Measurements from ENCODE around the gene CD44. TPM values are rescaled to one million over a fixed set of nuclear protein-coding genes. Genes with fewer than 3 reads are reported as not detected.

The CD44 gene
- total RNA-seq, 1 donor from 2014 or later, result 613 TPM

DNA sequence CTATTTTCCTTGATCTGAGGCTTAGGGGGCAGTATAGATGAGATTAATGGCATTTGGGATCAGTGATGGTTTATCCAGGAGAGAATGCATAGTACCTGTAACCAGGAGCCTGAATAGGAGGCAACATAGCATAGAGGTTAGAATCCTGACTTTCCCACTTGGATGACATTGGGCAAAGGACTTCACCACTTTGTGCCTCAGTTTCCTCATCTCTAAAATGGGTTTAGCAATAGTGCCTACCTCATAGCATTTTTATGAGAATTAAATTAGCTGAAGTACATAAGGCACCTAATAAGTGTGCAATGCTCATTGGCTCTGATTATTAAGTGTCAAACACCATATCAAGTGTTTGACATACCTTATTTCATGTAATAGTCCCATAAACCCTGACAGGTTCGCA is 30.8 kb downstream of the CD44 start:
- Histone ChIP-seq H3K4me1 (peaks cover 90% of the 10 kb centered on the region), H3K27me3 (ENCODE audit: low read depth) (no peaks in the 10 kb centered on the region), H3K9me3 (no peaks in the 10 kb centered on the region), H3K4me3 (no peak overlapping the region), H3K27ac (no peak overlapping the region), H3K36me3 (no peaks in the 10 kb centered on the region)
- DNase-seq, result no peak
- ATAC-seq, result no peak
- intact Hi-C loops (cut with DNase I), result no loop called here
- TF ChIP-seq, protein P1, sequence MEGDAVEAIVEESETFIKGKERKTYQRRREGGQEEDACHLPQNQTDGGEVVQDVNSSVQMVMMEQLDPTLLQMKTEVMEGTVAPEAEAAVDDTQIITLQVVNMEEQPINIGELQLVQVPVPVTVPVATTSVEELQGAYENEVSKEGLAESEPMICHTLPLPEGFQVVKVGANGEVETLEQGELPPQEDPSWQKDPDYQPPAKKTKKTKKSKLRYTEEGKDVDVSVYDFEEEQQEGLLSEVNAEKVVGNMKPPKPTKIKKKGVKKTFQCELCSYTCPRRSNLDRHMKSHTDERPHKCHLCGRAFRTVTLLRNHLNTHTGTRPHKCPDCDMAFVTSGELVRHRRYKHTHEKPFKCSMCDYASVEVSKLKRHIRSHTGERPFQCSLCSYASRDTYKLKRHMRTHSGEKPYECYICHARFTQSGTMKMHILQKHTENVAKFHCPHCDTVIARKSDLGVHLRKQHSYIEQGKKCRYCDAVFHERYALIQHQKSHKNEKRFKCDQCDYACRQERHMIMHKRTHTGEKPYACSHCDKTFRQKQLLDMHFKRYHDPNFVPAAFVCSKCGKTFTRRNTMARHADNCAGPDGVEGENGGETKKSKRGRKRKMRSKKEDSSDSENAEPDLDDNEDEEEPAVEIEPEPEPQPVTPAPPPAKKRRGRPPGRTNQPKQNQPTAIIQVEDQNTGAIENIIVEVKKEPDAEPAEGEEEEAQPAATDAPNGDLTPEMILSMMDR (IDR thresholded peaks at IDR 0.05), result no peak

DNA sequence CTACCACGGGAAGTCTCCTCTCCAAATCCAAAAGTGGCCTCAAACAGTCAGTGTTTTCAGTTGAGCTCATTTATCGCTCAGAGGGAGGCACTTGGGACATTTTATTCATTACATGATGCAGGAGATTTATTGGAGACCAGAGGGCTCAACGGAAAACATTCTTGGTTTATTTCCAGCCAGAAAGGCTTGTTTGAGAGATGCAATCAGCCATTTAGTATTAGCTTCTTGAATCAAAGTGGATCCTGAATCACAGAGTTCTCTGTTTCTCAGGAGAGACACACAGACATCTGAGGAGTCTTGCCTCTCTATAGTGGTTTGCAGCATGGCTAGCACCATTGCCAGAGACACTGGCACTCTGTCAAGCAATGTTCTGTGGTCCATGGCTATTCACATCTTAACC is 31.5 kb downstream of the CD44 start:
- H3K27me3 ChIP-seq (ENCODE audit: low read depth), result no peaks in the 10 kb centered on the region
- H3K9me3 ChIP-seq, result no peaks in the 10 kb centered on the region
- intact Hi-C loops (cut with DNase I), result no loop called here
- DNase-seq (no peak), ATAC-seq (no peak)
- H3K36me3 ChIP-seq, result no peaks in the 10 kb centered on the region
- no peak overlapping the region for H3K4me3 ChIP-seq
- TF ChIP-seq, protein P1 (IDR thresholded peaks at IDR 0.05), result no peak
- no peak overlapping the region for H3K27ac ChIP-seq
- H3K4me1 ChIP-seq, result peaks cover 90% of the 10 kb centered on the region

DNA sequence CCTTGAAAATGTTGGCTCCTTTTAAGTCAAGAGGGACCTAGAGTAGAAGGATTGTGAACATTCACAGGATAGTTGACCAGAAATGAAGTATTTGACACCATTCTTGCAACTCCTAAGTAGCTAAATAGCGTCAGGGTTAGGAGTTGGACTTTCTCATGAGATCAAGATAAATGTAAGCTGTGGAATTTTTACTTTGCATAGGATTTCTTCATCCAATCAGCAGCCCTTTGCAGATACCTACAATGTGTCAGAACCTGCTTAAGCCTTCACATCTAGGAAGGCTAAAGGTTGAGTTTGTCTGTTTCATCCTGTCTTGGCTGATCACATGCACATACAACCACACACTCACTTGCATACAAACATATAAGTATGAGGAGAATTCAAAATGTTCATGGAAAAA is 32.3 kb downstream of the CD44 start:
- no peaks in the 10 kb centered on the region for H3K27me3 ChIP-seq (ENCODE audit: low read depth)
- H3K9me3 ChIP-seq, result no peaks in the 10 kb centered on the region
- H3K4me3 ChIP-seq, result no peak overlapping the region
- H3K4me1 ChIP-seq, result peaks cover 86% of the 10 kb centered on the region
- H3K27ac ChIP-seq, result no peak overlapping the region
- H3K36me3 ChIP-seq, result no peaks in the 10 kb centered on the region
- intact Hi-C loops (cut with DNase I), result no loop called here
- DNase-seq (no peak), ATAC-seq (no peak)
- TF ChIP-seq, protein P1 (IDR thresholded peaks at IDR 0.05), result no peak

DNA sequence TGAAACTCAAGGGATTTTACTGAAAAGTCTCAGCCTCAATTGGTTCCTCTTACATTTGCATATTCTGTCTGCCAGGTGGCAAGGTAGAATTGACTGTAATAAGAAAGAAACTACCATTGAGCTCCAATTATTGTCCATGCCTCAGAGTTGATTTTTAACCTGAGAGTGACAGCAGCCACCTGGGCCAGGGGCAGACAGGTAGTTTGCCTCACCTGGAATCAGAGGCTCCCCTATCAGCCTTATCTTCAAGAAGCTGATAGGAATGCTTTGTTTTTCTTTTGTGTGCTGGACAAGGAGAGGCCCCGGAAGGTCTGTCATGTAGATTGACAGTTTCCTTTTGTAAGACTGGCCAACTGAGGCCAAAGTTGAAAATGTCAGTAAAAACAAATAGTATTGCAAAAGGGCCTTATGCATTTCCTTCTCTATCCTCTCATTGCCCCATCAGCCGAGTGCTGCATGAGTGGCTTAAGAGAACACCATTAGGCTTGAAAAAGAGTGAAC is 34.1 kb downstream of the CD44 start:
- peaks cover 75% of the 10 kb centered on the region for H3K4me1 ChIP-seq
- H3K4me3 ChIP-seq, result no peak overlapping the region
- peak; percentile 68 for DNase-seq
- intact Hi-C loops (cut with DNase I), result no loop called here
- H3K36me3 ChIP-seq, result peaks cover 18% of the 10 kb centered on the region
- H3K27me3 ChIP-seq (ENCODE audit: low read depth), result no peaks in the 10 kb centered on the region
- peak; percentile 79 to 86 for ATAC-seq
- H3K27ac ChIP-seq, result peak overlapping the region; percentile 70
- TF ChIP-seq, protein P1 (IDR thresholded peaks at IDR 0.05), result no peak
- H3K9me3 ChIP-seq, result no peaks in the 10 kb centered on the region

DNA sequence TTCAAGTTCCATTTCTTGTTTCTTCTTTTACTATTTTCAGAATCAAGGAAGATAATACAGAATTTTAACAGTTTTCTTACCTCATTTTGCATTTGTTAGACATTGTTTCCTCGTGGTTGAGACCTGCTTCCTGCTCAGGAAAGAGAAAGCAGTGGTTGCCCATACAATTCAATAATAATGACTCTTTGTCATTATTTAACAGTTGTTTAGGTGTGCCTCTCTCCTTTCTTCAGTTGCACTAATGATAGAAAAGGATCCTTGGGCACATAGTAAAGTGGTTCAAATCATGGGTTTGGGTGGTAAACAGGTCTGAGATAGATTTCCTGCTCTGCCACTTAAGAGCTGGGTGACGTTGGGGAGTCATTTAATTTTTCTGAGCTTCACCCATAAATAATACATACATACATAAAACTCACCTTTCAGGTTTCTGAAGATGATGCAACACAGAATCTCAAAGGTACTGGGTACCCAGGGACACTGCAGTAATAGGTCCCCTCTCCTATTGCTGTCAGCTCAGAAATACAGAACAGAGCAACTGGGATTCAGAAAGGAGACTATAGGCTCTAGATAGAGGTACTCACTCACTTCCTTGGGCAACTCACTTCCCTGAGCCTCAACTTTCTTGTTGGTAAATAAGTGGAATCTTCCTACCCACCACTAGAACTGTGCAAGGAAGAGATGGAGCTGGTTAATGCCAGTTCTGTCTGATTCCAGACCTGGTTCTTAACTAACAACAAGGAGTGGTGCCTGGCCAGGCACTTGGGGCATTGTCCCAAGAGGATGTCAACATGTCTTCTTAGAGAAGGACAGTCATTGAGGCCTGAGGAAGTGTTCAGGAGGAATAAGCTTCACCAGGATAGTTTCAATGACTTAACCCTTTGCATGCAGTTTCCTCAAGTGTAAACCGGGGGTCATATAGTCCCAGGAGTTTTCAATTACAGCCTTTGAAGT is 34.9 kb downstream of the CD44 start:
- peak overlapping the region; percentile 70 for H3K27ac ChIP-seq
- DNase-seq, result no peak
- H3K4me1 ChIP-seq, result peaks cover 75% of the 10 kb centered on the region
- intact Hi-C loops (cut with DNase I), result no loop called here
- H3K36me3 ChIP-seq, result peaks cover 25% of the 10 kb centered on the region
- no peaks in the 10 kb centered on the region for H3K27me3 ChIP-seq (ENCODE audit: low read depth)
- TF ChIP-seq, protein P1 (IDR thresholded peaks at IDR 0.05), result no peak
- no peaks in the 10 kb centered on the region for H3K9me3 ChIP-seq
- ATAC-seq, result peak; percentile 45 to 51
- no peak overlapping the region for H3K4me3 ChIP-seq
